ENCODE results near the gene SCN2B.

DNA sequence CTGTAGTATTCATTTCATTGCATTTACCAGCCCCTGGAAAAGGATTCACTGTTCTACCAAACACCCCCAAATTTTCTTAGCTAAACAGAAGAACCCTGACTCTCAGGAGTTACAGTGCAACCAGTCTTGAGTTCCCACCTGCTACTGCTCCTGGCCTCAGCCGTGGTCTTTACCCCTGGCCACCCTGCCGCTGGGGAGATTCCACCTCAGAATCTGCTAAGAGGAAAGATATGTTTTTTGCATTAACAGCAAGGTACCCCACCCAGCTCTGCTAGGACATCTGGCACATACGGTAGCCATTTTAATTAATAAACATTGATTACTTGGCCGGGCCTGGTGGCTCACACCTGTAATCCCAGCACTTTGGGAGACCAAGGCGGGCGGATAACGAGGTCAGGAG lies 39.3 kb upstream of the SCN2B start:
- TF ChIP-seq, protein P1, sequence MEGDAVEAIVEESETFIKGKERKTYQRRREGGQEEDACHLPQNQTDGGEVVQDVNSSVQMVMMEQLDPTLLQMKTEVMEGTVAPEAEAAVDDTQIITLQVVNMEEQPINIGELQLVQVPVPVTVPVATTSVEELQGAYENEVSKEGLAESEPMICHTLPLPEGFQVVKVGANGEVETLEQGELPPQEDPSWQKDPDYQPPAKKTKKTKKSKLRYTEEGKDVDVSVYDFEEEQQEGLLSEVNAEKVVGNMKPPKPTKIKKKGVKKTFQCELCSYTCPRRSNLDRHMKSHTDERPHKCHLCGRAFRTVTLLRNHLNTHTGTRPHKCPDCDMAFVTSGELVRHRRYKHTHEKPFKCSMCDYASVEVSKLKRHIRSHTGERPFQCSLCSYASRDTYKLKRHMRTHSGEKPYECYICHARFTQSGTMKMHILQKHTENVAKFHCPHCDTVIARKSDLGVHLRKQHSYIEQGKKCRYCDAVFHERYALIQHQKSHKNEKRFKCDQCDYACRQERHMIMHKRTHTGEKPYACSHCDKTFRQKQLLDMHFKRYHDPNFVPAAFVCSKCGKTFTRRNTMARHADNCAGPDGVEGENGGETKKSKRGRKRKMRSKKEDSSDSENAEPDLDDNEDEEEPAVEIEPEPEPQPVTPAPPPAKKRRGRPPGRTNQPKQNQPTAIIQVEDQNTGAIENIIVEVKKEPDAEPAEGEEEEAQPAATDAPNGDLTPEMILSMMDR (IDR thresholded peaks at IDR 0.05): no peak
- TF ChIP-seq POLR2A (IDR thresholded peaks at IDR 0.05): no peak

Measured in vagina (tissue), 2 donors.